HepG2 (cell line): ENCODE results near the gene GCC1.

Source experiments
- EP300 ChIP-seq, 3 experiments: sonication (generic) in 1 of 3; formaldehyde crosslinking in 1 of 3; IDR thresholded peaks; 2 replicates each; pipeline versions ENCODE4 v1.5.1 to v1.6.1; 2011 to 2020; ENCODE audit warnings: low read depth in 2 of 3, low read length in 2 of 3, borderline replicate concordance in 1 of 3, improper control_type of control experiment in 1 of 3, mild to moderate bottlenecking in 1 of 3, missing genetic modification reagents in 1 of 3, moderate library complexity in 1 of 3
- NR3C1 ChIP-seq: sonication (generic); formaldehyde crosslinking; IDR thresholded peaks from 2 replicates; pipeline ENCODE4 v1.4.0; 2020; ENCODE audit warnings: missing genetic modification reagents
- YY1 ChIP-seq: IDR thresholded peaks from 2 replicates; pipeline ENCODE4 v1.6.1; 2011; ENCODE audit warnings: low read length, low read depth, moderate library complexity, mild to moderate bottlenecking; ENCODE audit not compliant: insufficient read depth, insufficient replicate concordance
- ZNF207 ChIP-seq: fragments of 450-650 bp; IDR thresholded peaks from 2 replicates; pipeline ENCODE4 v1.6.1; 2016; ENCODE audit warnings: antibody characterized with exemption, borderline replicate concordance
- ZNF274 ChIP-seq: sonication (generic); formaldehyde crosslinking; IDR thresholded peaks from 2 replicates; pipeline ENCODE4 v1.5.1; 2020; ENCODE audit warnings: mild to moderate bottlenecking, missing genetic modification reagents
- TF ChIP-seq, protein P1 (sequence below): sonication (generic); formaldehyde crosslinking; IDR thresholded peaks from 2 replicates; pipeline ENCODE4 v1.4.0; 2020; ENCODE audit warnings: mild to moderate bottlenecking, missing genetic modification reagents
- TF ChIP-seq, protein P2 (sequence below): IDR thresholded peaks from 2 replicates; pipeline ENCODE4 v1.6.1; 2016; ENCODE audit warnings: low read depth
- TF ChIP-seq, protein P3 (sequence below): sonication (generic); formaldehyde crosslinking; IDR thresholded peaks from 2 replicates; pipeline ENCODE4 v1.5.0; 2020; ENCODE audit warnings: mild to moderate bottlenecking, missing genetic modification reagents, moderate library complexity
- TF ChIP-seq, protein P4 (sequence below): sonication (generic); formaldehyde crosslinking; IDR thresholded peaks from 2 replicates; pipeline ENCODE4 v1.9.0; 2022; ENCODE audit warnings: missing genetic modification reagents, mild to moderate bottlenecking, borderline replicate concordance

DNA sequence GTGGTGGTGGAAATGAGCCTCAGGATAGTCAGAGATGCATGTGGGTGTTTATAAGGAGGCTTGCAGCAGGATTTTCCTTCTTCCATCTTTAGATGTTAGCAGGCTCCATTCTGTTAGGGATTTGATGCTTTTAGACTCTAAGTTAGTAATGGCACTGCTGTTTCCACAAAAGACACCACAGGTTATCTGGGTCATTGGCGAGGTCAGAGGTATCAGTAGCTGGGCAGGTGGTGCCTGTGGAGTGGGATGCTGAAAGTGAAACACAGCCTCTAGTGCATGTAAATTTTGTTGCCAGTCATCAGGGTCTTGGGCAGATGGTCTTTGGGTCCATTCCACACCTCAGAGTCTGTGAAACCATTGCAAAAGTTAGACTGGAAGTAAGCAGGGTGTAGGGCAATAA, 33.4 kb upstream of the GCC1 start:
- TF ChIP-seq, protein P1, sequence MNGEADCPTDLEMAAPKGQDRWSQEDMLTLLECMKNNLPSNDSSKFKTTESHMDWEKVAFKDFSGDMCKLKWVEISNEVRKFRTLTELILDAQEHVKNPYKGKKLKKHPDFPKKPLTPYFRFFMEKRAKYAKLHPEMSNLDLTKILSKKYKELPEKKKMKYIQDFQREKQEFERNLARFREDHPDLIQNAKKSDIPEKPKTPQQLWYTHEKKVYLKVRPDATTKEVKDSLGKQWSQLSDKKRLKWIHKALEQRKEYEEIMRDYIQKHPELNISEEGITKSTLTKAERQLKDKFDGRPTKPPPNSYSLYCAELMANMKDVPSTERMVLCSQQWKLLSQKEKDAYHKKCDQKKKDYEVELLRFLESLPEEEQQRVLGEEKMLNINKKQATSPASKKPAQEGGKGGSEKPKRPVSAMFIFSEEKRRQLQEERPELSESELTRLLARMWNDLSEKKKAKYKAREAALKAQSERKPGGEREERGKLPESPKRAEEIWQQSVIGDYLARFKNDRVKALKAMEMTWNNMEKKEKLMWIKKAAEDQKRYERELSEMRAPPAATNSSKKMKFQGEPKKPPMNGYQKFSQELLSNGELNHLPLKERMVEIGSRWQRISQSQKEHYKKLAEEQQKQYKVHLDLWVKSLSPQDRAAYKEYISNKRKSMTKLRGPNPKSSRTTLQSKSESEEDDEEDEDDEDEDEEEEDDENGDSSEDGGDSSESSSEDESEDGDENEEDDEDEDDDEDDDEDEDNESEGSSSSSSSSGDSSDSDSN (CRISPR knock-in tag) = no peak
- TF ChIP-seq, protein P2, sequence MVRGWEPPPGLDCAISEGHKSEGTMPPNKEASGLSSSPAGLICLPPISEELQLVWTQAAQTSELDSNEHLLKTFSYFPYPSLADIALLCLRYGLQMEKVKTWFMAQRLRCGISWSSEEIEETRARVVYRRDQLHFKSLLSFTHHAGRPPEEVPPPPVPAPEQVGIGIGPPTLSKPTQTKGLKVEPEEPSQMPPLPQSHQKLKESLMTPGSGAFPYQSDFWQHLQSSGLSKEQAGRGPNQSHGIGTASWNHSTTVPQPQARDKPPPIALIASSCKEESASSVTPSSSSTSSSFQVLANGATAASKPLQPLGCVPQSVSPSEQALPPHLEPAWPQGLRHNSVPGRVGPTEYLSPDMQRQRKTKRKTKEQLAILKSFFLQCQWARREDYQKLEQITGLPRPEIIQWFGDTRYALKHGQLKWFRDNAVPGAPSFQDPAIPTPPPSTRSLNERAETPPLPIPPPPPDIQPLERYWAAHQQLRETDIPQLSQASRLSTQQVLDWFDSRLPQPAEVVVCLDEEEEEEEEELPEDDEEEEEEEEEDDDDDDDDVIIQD = no peak
- no peak for TF ChIP-seq YY1
- TF ChIP-seq, protein P3, sequence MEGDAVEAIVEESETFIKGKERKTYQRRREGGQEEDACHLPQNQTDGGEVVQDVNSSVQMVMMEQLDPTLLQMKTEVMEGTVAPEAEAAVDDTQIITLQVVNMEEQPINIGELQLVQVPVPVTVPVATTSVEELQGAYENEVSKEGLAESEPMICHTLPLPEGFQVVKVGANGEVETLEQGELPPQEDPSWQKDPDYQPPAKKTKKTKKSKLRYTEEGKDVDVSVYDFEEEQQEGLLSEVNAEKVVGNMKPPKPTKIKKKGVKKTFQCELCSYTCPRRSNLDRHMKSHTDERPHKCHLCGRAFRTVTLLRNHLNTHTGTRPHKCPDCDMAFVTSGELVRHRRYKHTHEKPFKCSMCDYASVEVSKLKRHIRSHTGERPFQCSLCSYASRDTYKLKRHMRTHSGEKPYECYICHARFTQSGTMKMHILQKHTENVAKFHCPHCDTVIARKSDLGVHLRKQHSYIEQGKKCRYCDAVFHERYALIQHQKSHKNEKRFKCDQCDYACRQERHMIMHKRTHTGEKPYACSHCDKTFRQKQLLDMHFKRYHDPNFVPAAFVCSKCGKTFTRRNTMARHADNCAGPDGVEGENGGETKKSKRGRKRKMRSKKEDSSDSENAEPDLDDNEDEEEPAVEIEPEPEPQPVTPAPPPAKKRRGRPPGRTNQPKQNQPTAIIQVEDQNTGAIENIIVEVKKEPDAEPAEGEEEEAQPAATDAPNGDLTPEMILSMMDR = no peak
- TF ChIP-seq ZNF207 = no peak
- TF ChIP-seq EP300 (IDR thresholded peaks at IDR 0.05; ENCODE audit: low read depth in 2 of 2, low read length in 2 of 2) = no peak
- TF ChIP-seq EP300 (CRISPR knock-in tag; IDR thresholded peaks at IDR 0.05; ENCODE audit: borderline replicate concordance) = no peak
- no peak for TF ChIP-seq NR3C1 (CRISPR knock-in tag)
- no peak for TF ChIP-seq ZNF274 (CRISPR knock-in tag)
- TF ChIP-seq, protein P4, sequence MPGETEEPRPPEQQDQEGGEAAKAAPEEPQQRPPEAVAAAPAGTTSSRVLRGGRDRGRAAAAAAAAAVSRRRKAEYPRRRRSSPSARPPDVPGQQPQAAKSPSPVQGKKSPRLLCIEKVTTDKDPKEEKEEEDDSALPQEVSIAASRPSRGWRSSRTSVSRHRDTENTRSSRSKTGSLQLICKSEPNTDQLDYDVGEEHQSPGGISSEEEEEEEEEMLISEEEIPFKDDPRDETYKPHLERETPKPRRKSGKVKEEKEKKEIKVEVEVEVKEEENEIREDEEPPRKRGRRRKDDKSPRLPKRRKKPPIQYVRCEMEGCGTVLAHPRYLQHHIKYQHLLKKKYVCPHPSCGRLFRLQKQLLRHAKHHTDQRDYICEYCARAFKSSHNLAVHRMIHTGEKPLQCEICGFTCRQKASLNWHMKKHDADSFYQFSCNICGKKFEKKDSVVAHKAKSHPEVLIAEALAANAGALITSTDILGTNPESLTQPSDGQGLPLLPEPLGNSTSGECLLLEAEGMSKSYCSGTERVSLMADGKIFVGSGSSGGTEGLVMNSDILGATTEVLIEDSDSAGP (CRISPR knock-in tag) = no peak
